Measurements from ENCODE around the gene NBPF3. TPM values are rescaled to one million over a fixed set of nuclear protein-coding genes. Genes with fewer than 3 reads are reported as not detected.
A peak's percentile ranks its signal among the peaks of the same experiment; 100 is the strongest.

Gene NBPF3
- polyA plus RNA-seq (2013), result 7.2 and 7.4 TPM in 2 replicates

DNA sequence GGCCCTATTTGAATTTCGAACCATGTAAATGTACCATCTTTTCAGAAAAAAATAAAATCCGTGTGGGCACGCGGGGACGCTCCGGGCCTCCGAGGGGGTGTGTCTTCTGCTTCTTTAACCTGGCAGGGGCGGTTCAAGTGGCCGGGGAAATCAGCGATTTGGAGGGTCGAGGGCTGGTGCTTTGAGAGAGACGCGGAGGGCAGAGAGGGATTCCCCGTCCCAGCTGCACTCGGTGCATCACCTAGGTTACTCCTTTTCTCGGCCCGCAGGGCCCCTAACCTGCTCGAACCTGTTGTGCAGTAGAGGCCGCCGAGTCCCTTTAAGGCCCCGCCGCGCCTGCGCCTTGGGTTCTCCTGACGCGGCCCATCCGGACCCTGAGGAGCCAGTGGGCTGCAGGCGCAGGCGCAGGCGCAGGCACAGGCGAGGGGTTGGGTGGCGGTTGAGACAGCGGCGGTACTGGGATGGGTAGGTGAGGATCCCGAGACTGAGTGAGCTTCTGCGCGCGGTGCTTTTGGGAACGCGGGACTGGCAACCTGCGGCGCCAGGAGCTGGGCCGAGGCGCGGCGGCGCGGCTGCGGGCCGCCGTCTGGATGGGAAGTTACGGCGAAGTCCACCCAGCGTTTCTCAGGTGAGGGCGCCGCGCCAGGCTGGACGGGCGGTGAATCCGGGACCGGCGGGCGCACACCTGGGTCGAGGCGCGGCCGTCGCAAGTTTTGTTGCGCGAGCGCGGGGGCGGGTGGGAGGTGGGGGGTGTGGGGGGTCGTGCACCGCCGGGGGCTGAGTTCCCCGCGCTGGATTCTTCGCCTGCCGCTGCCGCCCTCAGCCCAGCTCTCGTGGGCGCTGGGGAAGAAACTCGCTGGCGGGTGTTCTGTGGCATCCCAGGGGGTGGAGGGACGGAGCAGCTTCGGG is at the start of gene NBPF3:
Gene NBPF3 (plus strand): TSS at position 417 of the 909 bp plus-strand sequence. CDS start 4,950 bp downstream, outside the sequence.
- WGBS (ENCODE audit: extremely low coverage, insufficient coverage, insufficient read length), result no CpG with 5 or more reads among the region's 87 CpGs
- H3K4me3 ChIP-seq (ENCODE audit: low read depth, low read length), result peak within 1 kb of the TSS; percentile 86
- H2BK12ac ChIP-seq (ENCODE audit: low read length), result peak within 1 kb of the TSS; percentile 52
- peak within 1 kb of the TSS; percentile 98 for H3K4me2 ChIP-seq (ENCODE audit: low read length)
- H2BK120ac ChIP-seq (ENCODE audit: insufficient read depth, low read length, poor library complexity), result peak within 1 kb of the TSS; percentile 44
- peak; percentile 98 for DNase-seq
- H3K4ac ChIP-seq (ENCODE audit: low read depth, low read length), result peak within 1 kb of the TSS; percentile 49
- H3K27ac ChIP-seq (ENCODE audit: low read depth, low read length), result peak within 1 kb of the TSS; percentile 77
- H2AK5ac ChIP-seq (ENCODE audit: low read length), result no peak within 1 kb of the TSS
- peaks cover 4% of the 10 kb centered on the region for H3K79me2 ChIP-seq (ENCODE audit: control insufficient read depth, insufficient read depth, low read length, poor library complexity)
- H4K8ac ChIP-seq (ENCODE audit: low read depth, low read length), result peak within 1 kb of the TSS; percentile 87
- H3K27me3 ChIP-seq (ENCODE audit: insufficient read depth, low read length), result no peaks in the 10 kb centered on the region
- peaks cover 3 to 8% of the 10 kb centered on the region in 2 experiments for H3K4me1 ChIP-seq (ENCODE audit: control insufficient read depth in 1 of 2, insufficient read depth in 2 of 2, low read length in 2 of 2)
- H2AFZ ChIP-seq (ENCODE audit: insufficient read depth, low read length, poor library complexity), result peak within 1 kb of the TSS; percentile 77
- H4K91ac ChIP-seq (ENCODE audit: low read depth, low read length), result peak within 1 kb of the TSS; percentile 81
- H3K18ac ChIP-seq (ENCODE audit: low read length), result peak within 1 kb of the TSS; percentile 88
- peak within 1 kb of the TSS; percentile 72 for H3K14ac ChIP-seq (ENCODE audit: low read length)
- H3K9ac ChIP-seq (ENCODE audit: low read length), result peak within 1 kb of the TSS; percentile 82
- no peak within 1 kb of the TSS for H3K23ac ChIP-seq (ENCODE audit: low read length)
- H3K36me3 ChIP-seq (ENCODE audit: control insufficient read depth in 1 of 2, insufficient read depth in 2 of 2, low read length in 2 of 2), result no peaks in the 10 kb centered on the region
- H4K12ac ChIP-seq (ENCODE audit: low read depth, low read length), result peak within 1 kb of the TSS; percentile 81
- peak within 1 kb of the TSS; percentile 45 for H2BK5ac ChIP-seq (ENCODE audit: low read depth, low read length, poor library complexity)
- H3K79me1 ChIP-seq (ENCODE audit: low read length), result peaks cover 2% of the 10 kb centered on the region
- no peaks in the 10 kb centered on the region for H3K9me3 ChIP-seq (ENCODE audit: insufficient read depth, low read depth, low read length)

- Histone ChIP-seq H3K36me3 (ENCODE audit: control insufficient read depth in 1 of 2, insufficient read depth in 2 of 2, low read length in 2 of 2) (no peaks in the 10 kb centered on the region), H3K4ac (ENCODE audit: low read depth, low read length) (no peak overlapping the region), H2BK5ac (ENCODE audit: low read depth, low read length, poor library complexity) (no peak overlapping the region), H3K79me2 (ENCODE audit: control insufficient read depth, insufficient read depth, low read length, poor library complexity) (no peaks in the 10 kb centered on the region), H3K27me3 (ENCODE audit: insufficient read depth, low read length) (no peaks in the 10 kb centered on the region), H3K79me1 (ENCODE audit: low read length) (peaks cover 2% of the 10 kb centered on the region), H4K8ac (ENCODE audit: low read depth, low read length) (no peak overlapping the region), H3K27ac (ENCODE audit: low read depth, low read length) (no peak overlapping the region), H3K23ac (ENCODE audit: low read length) (no peak overlapping the region), H2AK5ac (ENCODE audit: low read length) (no peak overlapping the region), H3K9me3 (ENCODE audit: insufficient read depth, low read depth, low read length) (peaks cover 1% of the 10 kb centered on the region), H4K91ac (ENCODE audit: low read depth, low read length) (no peak overlapping the region), H3K4me3 (ENCODE audit: low read depth, low read length) (no peak overlapping the region), H4K12ac (ENCODE audit: low read depth, low read length) (no peak overlapping the region), H2BK120ac (ENCODE audit: insufficient read depth, low read length, poor library complexity) (no peak overlapping the region), H3K4me1 (ENCODE audit: control insufficient read depth in 1 of 2, insufficient read depth in 2 of 2, low read length in 2 of 2) (peaks cover 0 to 5% of the 10 kb centered on the region in 2 experiments), H3K4me2 (ENCODE audit: low read length) (no peak overlapping the region), H3K9ac (ENCODE audit: low read length) (no peak overlapping the region), H3K14ac (ENCODE audit: low read length) (no peak overlapping the region), H3K18ac (ENCODE audit: low read length) (no peak overlapping the region), H2BK12ac (ENCODE audit: low read length) (no peak overlapping the region), H2AFZ (ENCODE audit: insufficient read depth, low read length, poor library complexity) (no peak overlapping the region)
- DNase-seq, result no peak
- WGBS (ENCODE audit: extremely low coverage, insufficient coverage, insufficient read length), result no CpG with 5 or more reads among the region's 4 CpGs
Measured at GRCh38 chr1:21391497-21391896, 48.4 kb upstream of the NBPF3 start.

GRCh38 chr1:21392587-21393263 is 47.2 kb upstream of the NBPF3 start:
- peaks cover 0 to 5% of the 10 kb centered on the region in 2 experiments for H3K4me1 ChIP-seq (ENCODE audit: control insufficient read depth in 1 of 2, insufficient read depth in 2 of 2, low read length in 2 of 2)
- H3K27ac ChIP-seq (ENCODE audit: low read depth, low read length), result no peak overlapping the region
- no peak overlapping the region for H2BK5ac ChIP-seq (ENCODE audit: low read depth, low read length, poor library complexity)
- H2AFZ ChIP-seq (ENCODE audit: insufficient read depth, low read length, poor library complexity), result no peak overlapping the region
- WGBS (ENCODE audit: extremely low coverage, insufficient coverage, insufficient read length), result no CpG with 5 or more reads among the region's 15 CpGs
- no peak overlapping the region for H4K12ac ChIP-seq (ENCODE audit: low read depth, low read length)
- H3K14ac ChIP-seq (ENCODE audit: low read length), result no peak overlapping the region
- H2BK12ac ChIP-seq (ENCODE audit: low read length), result no peak overlapping the region
- H3K18ac ChIP-seq (ENCODE audit: low read length), result no peak overlapping the region
- no peak overlapping the region for H2AK5ac ChIP-seq (ENCODE audit: low read length)
- no peaks in the 10 kb centered on the region for H3K27me3 ChIP-seq (ENCODE audit: insufficient read depth, low read length)
- no peak overlapping the region for H3K9ac ChIP-seq (ENCODE audit: low read length)
- no peak overlapping the region for H3K4me3 ChIP-seq (ENCODE audit: low read depth, low read length)
- H3K4ac ChIP-seq (ENCODE audit: low read depth, low read length), result no peak overlapping the region
- H3K9me3 ChIP-seq (ENCODE audit: insufficient read depth, low read depth, low read length), result peaks cover 1% of the 10 kb centered on the region
- H4K8ac ChIP-seq (ENCODE audit: low read depth, low read length), result no peak overlapping the region
- no peak for DNase-seq
- H3K36me3 ChIP-seq (ENCODE audit: control insufficient read depth in 1 of 2, insufficient read depth in 2 of 2, low read length in 2 of 2), result no peaks in the 10 kb centered on the region
- no peak overlapping the region for H3K23ac ChIP-seq (ENCODE audit: low read length)
- H3K79me1 ChIP-seq (ENCODE audit: low read length), result peaks cover 2% of the 10 kb centered on the region
- no peaks in the 10 kb centered on the region for H3K79me2 ChIP-seq (ENCODE audit: control insufficient read depth, insufficient read depth, low read length, poor library complexity)
- H3K4me2 ChIP-seq (ENCODE audit: low read length), result no peak overlapping the region
- no peak overlapping the region for H2BK120ac ChIP-seq (ENCODE audit: insufficient read depth, low read length, poor library complexity)
- H4K91ac ChIP-seq (ENCODE audit: low read depth, low read length), result no peak overlapping the region

DNA sequence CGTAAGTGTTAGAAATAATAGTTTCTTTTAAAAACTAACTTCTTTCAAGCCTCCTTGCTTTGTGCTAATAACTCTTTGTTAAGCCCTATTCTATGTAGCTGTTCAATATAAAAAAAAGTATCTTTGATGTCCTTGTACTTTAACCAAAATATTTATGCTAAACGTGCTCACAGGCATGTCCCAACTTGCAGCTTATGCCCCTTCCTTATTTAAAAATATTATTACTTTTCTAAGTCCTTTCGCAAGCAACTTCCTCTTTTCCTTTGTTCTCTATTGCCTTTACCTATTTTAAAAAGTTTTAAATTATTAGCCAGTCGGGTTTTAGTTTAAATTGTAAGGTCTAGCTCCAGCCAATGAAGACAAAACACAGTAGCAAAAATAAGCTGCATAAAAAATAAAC is 43.4 kb upstream of the NBPF3 start:
- peaks cover 2% of the 10 kb centered on the region for H3K79me1 ChIP-seq (ENCODE audit: low read length)
- no peak overlapping the region for H4K12ac ChIP-seq (ENCODE audit: low read depth, low read length)
- DNase-seq, result no peak
- no peak overlapping the region for H3K27ac ChIP-seq (ENCODE audit: low read depth, low read length)
- H2BK120ac ChIP-seq (ENCODE audit: insufficient read depth, low read length, poor library complexity), result no peak overlapping the region
- H4K91ac ChIP-seq (ENCODE audit: low read depth, low read length), result no peak overlapping the region
- H3K4me2 ChIP-seq (ENCODE audit: low read length), result no peak overlapping the region
- no peak overlapping the region for H2AFZ ChIP-seq (ENCODE audit: insufficient read depth, low read length, poor library complexity)
- no peak overlapping the region for H3K4me3 ChIP-seq (ENCODE audit: low read depth, low read length)
- H3K4me1 ChIP-seq (ENCODE audit: control insufficient read depth in 1 of 2, insufficient read depth in 2 of 2, low read length in 2 of 2), result peaks cover 0 to under 1% of the 10 kb centered on the region in 2 experiments
- no peak overlapping the region for H3K18ac ChIP-seq (ENCODE audit: low read length)
- H4K8ac ChIP-seq (ENCODE audit: low read depth, low read length), result no peak overlapping the region
- no peak overlapping the region for H2AK5ac ChIP-seq (ENCODE audit: low read length)
- no peaks in the 10 kb centered on the region for H3K79me2 ChIP-seq (ENCODE audit: control insufficient read depth, insufficient read depth, low read length, poor library complexity)
- H3K14ac ChIP-seq (ENCODE audit: low read length), result no peak overlapping the region
- no peak overlapping the region for H3K4ac ChIP-seq (ENCODE audit: low read depth, low read length)
- no peak overlapping the region for H2BK12ac ChIP-seq (ENCODE audit: low read length)
- H2BK5ac ChIP-seq (ENCODE audit: low read depth, low read length, poor library complexity), result no peak overlapping the region
- peaks cover under 1% of the 10 kb centered on the region for H3K9me3 ChIP-seq (ENCODE audit: insufficient read depth, low read depth, low read length)
- H3K36me3 ChIP-seq (ENCODE audit: control insufficient read depth in 1 of 2, insufficient read depth in 2 of 2, low read length in 2 of 2), result no peaks in the 10 kb centered on the region
- no peaks in the 10 kb centered on the region for H3K27me3 ChIP-seq (ENCODE audit: insufficient read depth, low read length)
- H3K23ac ChIP-seq (ENCODE audit: low read length), result no peak overlapping the region
- WGBS (ENCODE audit: extremely low coverage, insufficient coverage, insufficient read length), result no CpG with 5 or more reads among the region's 4 CpGs
- no peak overlapping the region for H3K9ac ChIP-seq (ENCODE audit: low read length)

Measured in trophoblast cell (in vitro differentiated cells and primary cell).